ENCODE measurements around the gene MRM3.
"Not testable (repeated sequence)": the region's sequence is repeated elsewhere in the genome, so short reads cannot be mapped to it uniquely, and the experiment has no call there.

The MRM3 gene

DNA sequence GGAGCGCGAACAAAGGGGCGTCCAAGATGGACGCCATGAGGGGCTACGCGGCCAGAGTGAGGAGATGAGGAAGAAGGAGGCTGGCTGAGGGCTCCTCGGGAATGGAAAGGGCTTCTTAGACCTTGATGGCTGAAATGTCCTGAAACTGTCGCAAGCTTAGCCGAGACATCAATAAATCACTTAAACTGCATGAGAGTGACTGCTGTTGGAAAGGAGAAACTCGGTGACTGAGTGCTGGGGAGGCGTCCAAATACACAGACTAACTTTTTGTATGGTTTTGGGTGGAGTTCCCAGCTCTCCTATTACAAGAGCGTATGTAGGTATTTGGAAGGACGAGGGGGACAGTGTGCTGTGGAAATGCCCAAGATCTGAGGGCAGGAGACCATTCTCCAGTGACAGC, 28.7 kb upstream of the MRM3 start:
- no peak for DNase-seq (ENCODE audit: low read depth in 3 of 3)

DNA sequence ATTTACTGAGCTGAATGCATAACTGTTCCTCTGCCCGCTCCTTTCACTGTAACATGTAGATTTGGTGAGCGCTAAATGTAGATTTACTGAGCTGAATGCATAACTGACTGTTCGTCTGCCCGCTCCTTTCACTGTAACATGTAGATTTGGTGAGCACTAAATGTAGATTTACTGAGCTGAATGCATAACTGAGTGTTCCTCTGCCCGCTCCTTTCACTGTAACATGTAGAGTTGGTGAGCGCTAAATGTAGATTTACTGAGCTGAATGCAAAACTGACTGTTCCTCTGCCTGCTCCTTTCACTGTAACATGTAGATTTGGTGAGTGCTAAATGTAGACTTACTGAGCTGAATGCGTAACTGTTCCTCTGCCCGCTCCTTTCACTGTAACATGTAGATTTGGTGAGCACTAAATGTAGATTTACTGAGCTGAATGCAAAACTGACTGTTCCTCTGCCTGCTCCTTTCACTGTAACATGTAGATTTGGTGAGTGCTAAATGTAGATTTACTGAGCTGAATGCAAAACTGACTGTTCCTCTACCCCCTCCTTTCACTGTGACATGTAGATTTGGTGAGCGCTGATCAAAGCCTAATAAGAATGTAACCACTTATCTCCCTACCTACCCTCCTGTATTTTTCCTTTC, 26.7 kb upstream of the MRM3 start:
- DNase-seq (ENCODE audit: low read depth in 3 of 3), result not testable (repeated sequence)

DNA sequence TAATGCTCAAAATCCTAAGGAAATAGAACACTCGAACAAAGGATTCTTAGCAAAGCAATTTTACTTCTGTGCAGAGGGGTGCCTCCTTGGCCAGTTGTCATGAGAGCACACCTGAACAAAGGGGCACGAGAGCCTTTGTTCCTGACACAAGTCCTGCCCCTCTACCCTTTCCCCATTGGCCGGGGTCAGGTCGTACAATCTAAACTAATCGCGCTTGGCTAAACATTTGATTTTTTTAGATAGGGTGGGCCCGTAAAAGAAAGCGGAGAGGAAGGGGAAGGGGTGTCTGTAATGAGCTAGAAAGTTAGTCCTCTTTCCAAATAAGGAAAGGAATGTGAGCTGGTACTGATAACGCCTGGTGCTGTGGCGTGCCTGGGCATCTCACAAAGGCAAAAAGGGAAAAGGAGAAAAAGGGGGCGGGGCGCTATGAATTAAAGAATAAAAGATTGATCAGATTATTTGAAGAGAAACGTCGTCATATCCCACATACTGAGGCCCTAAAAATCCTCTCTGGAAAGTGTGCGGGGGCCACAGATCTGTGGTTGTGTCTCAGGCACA, 26.1 kb upstream of the MRM3 start:
- DNase-seq (ENCODE audit: low read depth in 3 of 3), result not testable (repeated sequence)

DNA sequence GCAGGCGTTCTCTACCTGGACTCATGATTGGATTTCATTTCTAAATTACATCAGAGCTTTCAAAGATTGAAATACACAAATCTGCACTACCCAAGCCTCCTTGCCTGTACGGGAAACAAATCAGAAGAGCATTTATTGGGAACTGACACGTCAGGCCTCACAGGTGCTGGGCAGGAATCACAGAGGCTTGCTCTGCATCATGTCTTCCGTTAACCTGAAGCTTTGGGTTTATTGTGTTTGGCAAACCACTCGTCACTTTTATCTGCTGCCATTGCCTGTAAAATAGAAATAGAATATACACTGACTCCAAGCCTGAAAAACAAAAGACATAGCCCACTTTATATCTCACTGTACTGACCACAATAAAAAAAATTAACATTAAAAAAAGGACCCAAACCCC, 22.2 kb upstream of the MRM3 start:
- no peak for DNase-seq (ENCODE audit: low read depth in 3 of 3)

DNA sequence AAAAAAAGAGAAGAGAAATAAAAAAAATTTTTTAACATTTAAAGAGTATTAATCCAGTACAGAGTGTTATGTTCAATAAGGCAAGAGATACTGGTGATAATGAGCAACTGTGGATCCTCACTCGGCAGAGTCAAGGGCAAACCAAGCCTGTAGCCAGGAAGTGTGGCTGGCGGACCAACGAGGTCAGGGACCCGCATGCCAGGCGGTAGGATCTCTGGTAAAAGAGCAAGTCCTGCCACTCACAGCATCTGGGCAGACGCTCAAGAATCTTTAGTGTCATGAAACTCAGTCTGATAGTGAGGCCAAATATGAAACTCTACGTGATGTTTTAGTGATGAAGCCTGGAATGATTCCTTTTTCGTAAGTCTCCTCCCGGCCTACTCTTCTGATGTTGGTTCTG, 21.8 kb upstream of the MRM3 start:
- no peak for DNase-seq (ENCODE audit: low read depth in 3 of 3)

DNA sequence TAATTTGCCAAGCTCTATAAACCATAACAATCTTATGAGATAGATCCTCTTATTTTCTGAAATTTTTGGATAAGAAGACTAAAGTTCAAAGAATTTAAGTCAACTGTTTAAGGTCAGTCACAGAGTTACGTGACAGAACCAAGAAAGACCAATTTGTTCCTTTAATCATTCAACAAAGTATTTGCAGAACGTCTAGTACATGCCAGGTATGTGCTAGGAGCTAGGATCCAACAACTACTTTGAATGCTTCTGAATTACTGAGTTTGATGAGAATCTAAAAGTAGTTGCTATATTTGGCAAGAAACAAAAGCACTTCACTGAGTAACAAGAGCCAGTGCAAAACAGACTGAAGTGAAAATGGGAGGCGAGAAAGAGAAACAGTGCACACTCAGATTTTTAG, 15.1 kb upstream of the MRM3 start:
- DNase-seq (ENCODE audit: low read depth in 3 of 3), result no peak

DNA sequence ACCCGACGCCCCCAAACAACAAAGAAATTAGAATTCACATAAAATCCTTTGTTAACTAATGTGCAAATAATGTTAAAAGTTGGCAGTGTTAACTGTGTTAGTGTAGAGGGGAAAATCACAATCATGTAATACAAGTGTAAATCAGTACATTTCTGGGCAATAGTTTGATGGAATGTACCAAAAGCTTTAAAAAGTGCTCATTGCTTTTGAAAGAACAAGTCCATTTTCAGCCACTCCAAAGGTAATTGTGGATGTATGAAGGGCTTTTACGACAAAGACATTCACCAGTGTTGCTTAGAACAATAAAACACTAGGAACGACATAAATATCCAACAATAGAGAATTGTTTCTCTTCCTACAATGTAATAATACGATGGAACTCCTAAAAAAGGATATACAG, 9.1 kb upstream of the MRM3 start:
- no peak for DNase-seq (ENCODE audit: low read depth in 3 of 3)

DNA sequence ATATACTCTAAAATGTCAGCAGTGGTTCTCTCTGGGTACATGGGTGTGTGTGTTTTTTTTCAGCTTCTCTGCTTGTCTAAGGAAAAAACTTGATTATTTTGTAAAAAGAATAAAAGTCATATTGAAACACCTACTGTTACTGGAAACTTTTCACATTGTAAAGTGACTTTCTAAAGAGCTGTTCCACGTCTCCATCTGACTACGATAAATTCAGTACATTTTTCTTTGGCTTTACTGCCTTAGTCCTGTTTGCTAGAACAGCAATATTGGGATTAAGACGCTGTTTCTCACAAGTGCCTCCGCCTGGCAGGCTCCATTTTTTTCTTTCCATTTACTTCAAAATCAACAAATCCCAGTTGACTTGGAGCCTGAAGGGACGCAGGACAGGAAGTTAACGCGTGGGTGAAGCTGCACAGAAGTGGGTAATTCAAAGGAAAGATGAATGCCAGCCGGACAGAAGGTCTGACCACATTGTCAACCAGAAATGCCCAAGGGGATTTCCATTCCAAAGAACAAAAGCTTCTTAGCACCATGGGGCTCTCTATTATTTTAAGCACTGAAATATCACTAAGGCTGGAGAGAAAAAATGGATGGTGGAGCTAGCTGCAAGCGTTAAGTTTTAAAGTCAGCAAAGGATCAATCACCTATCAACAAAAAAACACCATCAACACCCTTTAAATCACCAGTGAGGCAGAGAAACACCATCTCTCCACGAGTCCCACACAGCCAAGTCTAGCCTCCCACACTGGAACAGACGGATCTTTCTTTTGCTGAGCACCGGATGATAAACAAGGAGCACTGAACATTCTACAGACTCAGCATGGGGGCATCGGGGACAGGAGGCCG, 8.5 kb upstream of the MRM3 start:
- no peak for DNase-seq (ENCODE audit: low read depth in 3 of 3)

DNA sequence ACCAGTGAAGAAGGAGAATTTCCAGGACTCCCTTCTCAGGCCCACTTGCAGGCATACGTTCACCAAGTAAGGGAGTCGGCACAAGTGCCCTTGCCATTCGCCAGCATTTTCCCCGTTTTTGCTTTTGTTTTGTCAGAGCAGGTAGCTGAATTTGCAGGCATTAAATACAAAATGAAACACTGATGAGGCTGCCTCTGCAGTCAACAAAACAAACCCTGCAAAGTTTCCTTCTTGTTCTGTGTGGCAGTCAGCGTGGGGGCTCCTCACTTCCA, 7.9 kb upstream of the MRM3 start:
- no peak for DNase-seq (ENCODE audit: low read depth in 3 of 3)

DNA sequence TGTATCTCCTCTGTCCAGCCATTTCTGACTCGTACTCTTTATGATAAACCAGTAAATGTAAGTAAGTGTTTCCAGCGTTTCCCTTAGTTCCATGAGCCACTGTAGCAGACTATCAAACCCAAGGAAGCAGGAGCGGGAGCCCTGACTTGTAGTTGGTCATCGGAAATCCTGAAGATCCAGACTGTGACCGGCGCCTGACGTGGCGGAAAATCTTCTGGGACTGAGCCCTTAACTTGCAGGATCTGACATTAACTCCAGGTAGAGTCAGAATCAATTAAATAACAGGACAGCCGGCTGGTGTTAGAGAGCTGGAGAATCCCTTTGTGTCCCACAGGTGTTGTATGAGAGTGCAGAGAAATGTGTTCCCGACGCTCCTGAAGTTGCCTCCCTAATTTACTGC, 4.1 kb upstream of the MRM3 start:
- no peak for DNase-seq (ENCODE audit: low read depth in 3 of 3)

DNA sequence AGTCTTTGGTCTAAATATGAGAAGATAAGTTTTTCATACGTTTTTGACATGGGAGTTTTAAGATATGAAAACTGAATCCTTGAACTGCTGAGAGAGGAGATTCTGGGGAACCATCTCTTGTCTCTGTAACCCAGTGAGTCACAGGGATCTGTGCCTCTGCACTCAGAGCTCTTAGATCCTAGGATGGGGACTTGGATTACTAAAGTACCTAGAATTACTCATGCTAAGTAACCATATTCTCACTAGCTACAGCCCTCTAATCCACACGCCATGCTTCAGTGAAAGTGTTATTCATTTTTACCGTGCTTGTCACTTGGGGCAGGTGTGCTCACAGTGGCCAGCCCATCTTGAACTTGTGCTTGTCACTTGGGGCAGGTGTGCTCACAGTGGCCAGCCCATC, 2.0 kb downstream of the MRM3 start:
- no peak for DNase-seq (ENCODE audit: low read depth in 3 of 3)

DNA sequence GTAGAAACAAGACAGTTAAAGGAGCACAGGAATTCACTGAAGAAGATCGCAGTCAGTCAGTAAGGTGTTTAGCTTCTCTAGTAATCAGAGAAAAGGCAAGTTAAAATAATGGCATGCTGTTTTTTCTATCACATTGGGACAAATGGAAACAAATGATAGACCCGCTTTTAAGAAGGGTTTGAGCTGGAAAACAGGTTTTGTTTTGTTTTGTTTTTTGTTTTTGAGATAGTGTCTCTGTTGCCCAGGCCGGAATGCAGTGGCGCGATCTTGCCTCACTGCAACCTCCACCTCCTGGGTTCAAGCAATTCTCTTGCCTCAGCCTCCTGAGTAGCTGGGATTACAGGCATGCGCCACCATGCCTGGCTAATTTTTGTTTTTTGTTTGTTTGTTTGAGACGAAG, 3.7 kb downstream of the MRM3 start:
- not testable (repeated sequence) for DNase-seq (ENCODE audit: low read depth in 3 of 3)

DNA sequence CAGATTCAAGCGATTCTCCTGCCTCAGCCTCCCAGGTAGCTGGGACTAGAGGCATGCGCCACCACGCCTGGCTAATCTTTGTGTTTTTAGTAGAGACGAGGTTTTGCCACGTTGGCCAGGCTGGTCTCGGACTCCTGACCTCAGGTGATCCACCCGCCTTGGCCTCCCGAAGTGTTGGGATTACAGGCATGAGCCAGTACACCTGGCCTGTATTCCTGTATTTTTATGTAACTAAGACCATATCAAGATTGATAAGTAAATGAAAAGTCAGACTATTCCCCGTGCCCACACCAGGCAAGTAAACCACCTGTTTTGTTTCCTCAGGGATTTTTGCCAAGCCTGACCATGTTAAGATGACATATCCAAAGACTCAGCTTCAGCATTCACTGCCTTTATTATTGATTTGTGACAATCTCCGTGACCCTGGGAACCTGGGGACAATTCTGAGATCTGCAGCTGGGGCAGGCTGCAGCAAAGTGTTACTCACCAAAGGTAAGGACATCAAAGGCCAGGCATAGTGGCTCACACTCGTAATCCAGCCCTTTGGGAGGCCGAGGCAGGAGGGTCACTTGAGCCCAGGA, 5.6 kb downstream of the MRM3 start:
- DNase-seq (ENCODE audit: low read depth in 3 of 3), result no peak

DNA sequence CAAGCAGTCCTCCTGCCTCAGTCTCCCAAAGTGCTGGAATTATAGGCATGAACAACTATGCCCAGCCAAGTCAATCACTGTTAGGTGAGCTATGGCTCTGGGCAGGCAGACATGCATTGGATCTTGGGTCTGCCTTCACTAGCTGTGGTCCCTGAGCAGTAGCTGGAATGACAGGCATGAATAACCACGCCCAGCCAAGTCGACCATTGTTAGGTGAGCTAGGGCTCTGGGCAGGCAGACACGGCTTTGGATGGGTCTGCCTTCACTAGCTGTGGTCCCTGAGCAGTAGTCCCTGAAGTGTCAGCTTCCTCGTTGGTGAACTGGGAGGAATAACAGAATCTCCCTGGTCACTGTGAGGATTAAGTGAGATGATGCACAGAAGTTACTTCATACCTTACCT, 6.4 kb downstream of the MRM3 start:
- no peak for DNase-seq (ENCODE audit: low read depth in 3 of 3)

DNA sequence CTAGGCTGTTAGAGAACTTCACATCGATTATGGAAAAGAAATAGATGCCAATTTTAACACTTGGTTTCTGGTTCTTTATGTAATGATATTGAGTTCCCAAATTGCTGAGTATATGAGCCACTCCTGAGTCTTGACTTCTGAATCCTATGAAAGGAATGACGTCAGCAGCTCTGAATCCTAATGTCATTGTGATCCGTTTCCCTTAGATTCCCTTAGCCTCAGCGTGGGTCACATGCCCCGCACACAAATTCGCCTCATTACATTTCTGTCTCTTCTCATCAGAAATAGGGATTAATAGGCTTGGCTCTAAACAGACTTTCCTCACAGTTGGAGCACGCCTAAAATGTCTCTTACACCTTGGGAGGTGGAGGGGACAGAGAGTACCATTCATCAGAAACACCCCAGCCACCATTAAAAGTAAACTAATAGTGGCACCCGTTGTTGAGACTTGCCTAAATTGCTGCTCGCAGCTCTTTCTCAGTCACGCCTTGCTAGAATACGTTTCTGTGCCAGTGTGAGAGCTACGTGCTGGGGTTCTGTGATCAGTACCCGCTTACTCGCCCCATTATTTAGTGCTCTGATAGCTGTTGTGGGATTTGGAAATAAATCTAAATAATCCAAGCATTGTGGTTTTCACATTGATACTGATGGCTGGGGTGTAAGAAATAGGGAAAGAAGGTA, 7.1 kb downstream of the MRM3 start:
- no peak for DNase-seq (ENCODE audit: low read depth in 3 of 3)

DNA sequence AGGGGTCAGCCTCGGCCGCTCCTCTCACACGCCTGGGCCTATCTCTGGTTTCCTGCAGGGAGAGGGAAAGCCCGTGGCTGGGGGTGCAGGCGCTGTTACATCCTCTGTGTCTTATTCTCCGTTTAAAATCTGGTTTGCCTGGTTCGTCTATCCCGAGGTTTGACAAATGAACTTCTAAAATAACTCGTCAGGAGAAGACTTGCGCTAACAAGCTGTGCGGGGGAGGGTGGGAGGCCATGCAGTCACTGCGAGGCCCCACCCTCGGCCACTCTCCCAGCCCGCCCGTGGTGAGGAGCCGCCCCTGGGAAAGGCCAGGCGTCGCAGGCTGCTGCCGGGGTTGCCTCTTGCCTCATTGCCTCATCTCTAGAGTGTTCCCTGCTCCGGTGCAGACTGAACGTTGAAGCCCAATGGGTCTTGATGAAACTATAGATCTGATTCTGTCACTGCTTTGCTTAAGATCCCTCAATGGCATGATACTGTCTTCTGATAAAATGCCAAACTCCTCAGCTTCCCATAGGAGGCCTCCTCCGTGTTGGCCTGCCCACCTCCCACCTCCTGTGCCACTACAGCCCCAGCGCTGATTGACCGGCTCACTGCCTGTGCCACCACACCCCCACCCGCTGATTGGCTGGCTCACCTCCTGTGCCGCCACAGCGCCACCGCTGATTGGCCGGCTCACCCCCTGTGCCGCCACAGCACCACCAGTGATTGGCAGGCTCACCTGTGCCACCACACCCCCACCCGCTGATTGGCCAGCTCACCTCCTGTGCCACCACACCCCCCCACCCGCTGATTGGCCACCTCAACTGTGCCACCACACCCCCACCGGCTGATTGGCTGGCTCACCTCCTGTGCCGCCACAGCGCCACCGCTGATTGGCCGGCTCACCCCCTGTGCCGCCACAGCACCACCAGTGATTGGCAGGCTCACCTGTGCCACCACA, 8.0 kb downstream of the MRM3 start:
- not testable (repeated sequence) for DNase-seq (ENCODE audit: low read depth in 3 of 3)

DNA sequence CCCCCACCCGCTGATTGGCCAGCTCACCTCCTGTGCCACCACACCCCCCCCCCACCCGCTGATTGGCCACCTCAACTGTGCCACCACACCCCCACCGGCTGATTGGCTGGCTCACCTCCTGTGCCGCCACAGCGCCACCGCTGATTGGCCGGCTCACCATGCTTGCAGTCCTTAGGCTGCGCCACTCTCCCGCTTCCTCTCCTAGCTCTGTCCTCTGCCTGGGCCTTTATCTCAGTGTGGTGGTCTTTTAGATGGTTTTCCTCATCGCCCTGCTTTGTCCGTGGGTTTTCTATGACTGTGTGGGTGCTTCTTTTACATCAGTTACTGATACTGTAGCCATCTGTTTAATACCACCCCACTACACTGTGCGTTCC, 8.7 kb downstream of the MRM3 start:
- DNase-seq (ENCODE audit: low read depth in 3 of 3), result not testable (repeated sequence)

DNA sequence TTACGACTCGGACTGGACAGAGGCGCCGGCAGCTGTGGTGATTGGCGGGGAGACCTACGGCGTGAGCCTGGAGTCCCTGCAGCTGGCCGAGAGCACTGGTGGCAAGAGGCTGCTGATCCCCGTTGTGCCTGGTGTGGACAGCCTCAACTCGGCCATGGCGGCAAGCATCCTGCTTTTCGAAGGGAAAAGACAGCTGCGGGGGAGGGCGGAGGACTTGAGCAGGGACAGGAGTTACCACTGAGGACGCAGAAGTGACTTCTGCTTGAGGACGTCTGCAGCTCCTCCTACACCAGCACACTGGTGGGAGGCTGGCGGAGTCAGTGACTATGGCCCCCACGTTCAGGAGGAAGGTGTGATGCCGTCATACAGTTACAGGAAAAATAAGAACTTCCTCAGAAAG, 9.7 kb downstream of the MRM3 start:
- no peak for DNase-seq (ENCODE audit: low read depth in 3 of 3)

DNA sequence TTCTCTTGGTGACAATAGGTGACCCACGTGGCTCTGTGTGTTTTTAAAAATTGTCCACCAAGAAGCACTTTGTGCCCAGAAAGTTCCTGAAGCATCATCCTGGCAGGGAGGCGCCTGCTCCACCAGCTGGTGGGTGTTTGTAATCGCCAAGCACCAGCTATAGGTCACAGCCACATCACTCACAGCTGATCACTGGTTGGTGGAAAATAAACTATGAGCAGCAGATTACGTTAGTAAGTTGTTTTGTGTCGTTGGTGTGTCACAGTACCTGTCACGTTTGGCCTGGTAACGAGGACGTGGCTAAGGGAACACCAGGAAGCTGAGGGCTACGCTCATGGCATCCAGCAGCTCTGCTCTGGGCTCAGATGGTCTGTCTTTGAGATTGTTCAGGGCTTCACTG, 10.1 kb downstream of the MRM3 start:
- no peak for DNase-seq (ENCODE audit: low read depth in 3 of 3)

DNA sequence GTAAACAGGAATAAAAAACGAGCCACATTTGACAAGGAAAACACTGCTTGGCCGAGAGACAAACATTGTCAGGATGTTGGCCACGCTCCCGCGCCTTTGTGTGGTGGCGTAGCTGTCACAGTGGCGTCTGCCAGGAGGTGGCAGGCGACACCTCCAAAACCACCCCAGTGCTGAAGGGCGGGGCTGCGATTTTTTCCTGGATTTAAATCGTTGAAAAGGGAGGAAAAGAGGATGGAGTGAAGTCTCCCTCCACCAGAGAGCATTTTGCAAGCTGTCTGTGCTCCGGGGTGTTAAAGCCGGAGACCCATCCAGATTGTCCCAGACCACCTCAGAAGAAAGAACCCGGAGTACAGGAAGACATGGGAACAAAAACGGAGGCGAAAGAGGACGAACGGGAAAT, 12.7 kb downstream of the MRM3 start:
- DNase-seq (ENCODE audit: low read depth in 3 of 3), result peak in 1 of 3 experiments; percentile 10

DNA sequence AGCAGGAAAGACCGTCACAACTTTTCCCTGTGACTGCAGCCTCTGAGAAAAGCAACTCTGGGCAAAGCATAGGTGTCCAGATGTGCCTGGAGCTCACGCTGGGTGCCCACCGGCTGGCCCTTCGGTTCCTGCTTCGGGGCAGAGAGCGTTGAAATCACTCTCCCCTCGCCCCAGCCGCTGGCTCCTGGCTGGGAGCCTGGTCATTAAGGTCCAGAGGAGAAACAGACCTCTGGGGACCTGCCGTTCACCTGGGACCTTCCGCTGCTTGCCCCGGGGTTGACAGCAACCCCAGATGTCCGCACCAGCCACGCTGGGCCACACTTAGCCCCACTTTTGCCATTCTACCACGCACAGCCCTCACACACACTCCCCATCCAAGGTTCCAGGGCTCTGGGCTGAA, 13.1 kb downstream of the MRM3 start:
- DNase-seq (ENCODE audit: low read depth in 3 of 3), result no peak

All from stimulated activated CD4-positive, alpha-beta T cell treated with anti-CD3 and anti-CD28 coated beads, TNF-alpha, amount 100 ng/mL, for 4 hours (primary cell).